GM20431 (cell line): ENCODE data around the gene SHANK2.
"Not testable (repeated sequence)": the region's sequence is repeated elsewhere in the genome, so short reads cannot be mapped to it uniquely, and the experiment has no call there.

ENCODE experiments used
- in situ Hi-C: fragments of 300-500 bp; cut with MseI, MboI; formaldehyde crosslinking; loops from one replicate; pipeline ENCODE4 v1.15.0; 2020; ENCODE audit warnings: low sequenced_read_pairs; ENCODE audit not compliant: unreplicated experiment

SHANK2 gene

DNA sequence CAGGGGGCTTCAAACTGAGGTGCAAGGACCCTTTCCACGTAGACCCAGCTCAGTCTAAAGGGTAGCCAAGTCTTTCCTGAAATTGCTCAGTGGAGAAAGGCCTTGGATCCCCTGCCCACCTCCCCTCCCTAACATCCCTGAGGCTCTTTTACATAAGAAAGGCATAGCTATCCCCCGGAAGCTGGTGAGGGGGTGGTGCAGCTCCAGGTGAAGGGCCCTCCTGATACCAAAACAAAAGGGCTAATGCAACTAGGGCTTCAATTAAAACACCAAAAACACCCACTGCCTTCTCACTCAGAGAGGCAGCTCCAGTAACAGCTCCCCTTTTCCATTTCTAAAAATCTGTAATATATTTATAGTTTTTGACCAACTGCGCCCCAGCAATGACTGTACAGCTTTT, 5.8 kb downstream of the SHANK2 start:
- in situ Hi-C loops: no loop called here

GRCh38 chr11:71245601-71246391, 6.6 kb downstream of the SHANK2 start:
- in situ Hi-C loops: no loop called here

GRCh38 chr11:71244116-71244810, 8.1 kb downstream of the SHANK2 start:
- in situ Hi-C loops: no loop called here

GRCh38 chr11:71242391-71242790, 10.0 kb downstream of the SHANK2 start:
- in situ Hi-C loops: no loop called here

GRCh38 chr11:71241721-71242259, 10.6 kb downstream of the SHANK2 start:
- in situ Hi-C loops: no loop called here

- in situ Hi-C loops: no loop called here
Measured at GRCh38 chr11:71240865-71241691, 11.3 kb downstream of the SHANK2 start.

GRCh38 chr11:71240061-71240690, 12.2 kb downstream of the SHANK2 start:
- in situ Hi-C loops: no loop called here

- in situ Hi-C loops: no loop called here
Measured at GRCh38 chr11:71239581-71239980, 12.8 kb downstream of the SHANK2 start.

DNA sequence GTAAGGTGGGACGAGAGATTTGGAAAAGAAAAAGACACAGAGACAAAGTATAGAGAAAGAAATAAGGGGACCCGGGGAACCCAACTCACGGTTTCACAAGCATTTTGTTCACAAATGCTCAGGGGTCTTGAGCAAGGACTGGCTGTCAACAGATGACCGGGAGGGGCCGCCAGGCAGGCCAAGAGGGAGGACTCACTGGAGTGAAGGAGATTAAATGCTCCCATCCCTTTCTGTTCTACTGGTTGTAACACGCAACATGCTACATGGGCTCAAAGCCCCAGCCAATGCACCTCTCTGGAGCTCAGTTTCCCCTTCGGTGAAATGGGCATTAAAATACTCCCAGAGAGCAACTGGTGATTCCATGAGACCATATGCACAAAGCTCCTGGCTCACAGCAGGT, 13.4 kb downstream of the SHANK2 start:
- in situ Hi-C loops: no loop called here

DNA sequence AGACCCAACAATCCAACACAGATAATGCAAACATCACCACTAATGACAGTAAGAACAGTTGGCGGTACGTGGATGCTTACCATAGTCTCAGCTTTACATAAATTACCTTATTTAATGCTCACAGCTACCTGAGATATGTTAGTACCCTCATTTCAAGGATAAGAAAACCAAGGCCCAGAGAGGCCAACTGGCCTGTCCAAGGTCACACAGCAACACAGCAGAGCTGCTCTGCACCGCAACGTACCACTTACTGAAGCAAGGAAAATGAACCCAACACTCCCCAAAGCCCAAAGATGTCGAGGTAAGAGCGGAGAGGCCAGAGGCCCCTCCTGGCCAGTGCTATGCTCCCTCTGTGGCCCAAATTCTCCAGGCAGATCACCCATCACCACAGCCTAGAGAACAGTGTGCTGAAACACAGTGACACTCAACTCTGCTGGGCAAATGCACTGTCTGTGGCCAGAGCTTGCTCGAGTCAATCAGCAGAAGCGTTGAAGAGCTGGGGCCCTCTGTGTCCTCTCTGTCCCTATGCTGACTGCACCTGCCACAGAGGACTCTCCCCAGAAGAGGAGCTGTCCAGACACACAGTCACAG, 14.0 kb downstream of the SHANK2 start:
- in situ Hi-C loops: no loop called here

DNA sequence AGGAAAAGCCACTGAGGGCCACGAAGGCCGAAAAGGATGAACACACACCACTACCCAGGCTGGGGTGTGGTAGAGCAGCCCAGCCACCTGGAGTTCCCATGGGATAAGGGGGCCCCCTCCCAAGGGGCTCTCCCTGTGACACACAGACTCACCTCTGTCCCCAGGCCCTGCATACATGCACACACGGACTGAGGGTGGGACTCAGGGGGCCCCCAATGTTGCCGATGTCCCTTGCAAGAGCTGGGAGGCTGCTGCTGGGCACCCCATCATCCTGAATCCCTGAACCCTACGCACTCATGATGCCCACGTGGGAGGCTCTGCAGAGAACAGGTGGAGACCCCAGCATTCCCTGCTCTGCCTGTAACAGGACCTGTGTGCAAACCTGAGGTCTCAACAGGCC, 14.5 kb downstream of the SHANK2 start:
- in situ Hi-C loops: no loop called here

DNA sequence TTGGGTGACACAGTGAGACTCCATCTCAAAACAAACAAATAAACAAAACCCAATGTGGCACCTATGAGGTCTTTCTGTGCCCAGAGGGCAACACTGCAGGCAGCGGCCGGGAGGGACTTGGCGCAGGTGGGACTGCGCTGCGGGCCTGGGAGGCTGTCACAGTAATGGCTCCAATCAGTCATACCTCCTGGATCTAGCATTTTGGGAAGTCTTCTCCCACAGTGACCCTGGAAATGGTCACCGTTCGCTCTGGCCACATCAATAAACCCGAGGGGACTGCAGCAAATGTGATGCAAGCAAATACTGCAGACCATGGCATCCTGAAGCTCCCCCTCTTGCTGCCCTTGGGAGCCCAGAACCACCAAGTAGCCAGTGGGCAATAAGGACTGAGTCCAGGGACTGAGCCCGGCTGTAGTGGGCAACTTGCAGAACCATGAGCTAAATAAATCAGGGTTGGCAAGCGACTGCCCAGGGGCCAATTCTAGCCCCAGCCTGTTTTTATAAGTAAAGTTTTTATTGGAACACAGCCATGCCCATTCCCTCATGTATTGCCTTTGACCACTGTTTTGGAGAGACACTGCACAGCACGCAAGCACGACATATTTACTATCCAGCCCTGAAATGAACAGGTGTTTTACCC, 15.4 kb downstream of the SHANK2 start:
- in situ Hi-C loops: no loop called here

- in situ Hi-C loops: no loop called here
Measured at GRCh38 chr11:71235719-71236118, 16.7 kb downstream of the SHANK2 start.

GRCh38 chr11:71233896-71234852, 18.2 kb downstream of the SHANK2 start:
- in situ Hi-C loops: not testable (repeated sequence)

GRCh38 chr11:71232364-71232763, 20.0 kb downstream of the SHANK2 start:
- in situ Hi-C loops: no loop called here

- in situ Hi-C loops: no loop called here
Measured at GRCh38 chr11:71228961-71229360, 23.4 kb downstream of the SHANK2 start.

GRCh38 chr11:71227058-71227659, 25.2 kb downstream of the SHANK2 start:
- in situ Hi-C loops: no loop called here
